GM19025 (cell line): ENCODE data around the gene NUP153.
"Not testable (repeated sequence)": the region's sequence is repeated elsewhere in the genome, so short reads cannot be mapped to it uniquely, and the experiment has no call there.

Experiments
- ATAC-seq: cut with Tn5 transposase; IDR thresholded peaks from one replicate; pipeline ENCODE4 v1.9.1; 2021; ENCODE audit warnings: mild to moderate bottlenecking, low read depth, moderate library complexity; ENCODE audit not compliant: unreplicated experiment

NUP153 gene

DNA sequence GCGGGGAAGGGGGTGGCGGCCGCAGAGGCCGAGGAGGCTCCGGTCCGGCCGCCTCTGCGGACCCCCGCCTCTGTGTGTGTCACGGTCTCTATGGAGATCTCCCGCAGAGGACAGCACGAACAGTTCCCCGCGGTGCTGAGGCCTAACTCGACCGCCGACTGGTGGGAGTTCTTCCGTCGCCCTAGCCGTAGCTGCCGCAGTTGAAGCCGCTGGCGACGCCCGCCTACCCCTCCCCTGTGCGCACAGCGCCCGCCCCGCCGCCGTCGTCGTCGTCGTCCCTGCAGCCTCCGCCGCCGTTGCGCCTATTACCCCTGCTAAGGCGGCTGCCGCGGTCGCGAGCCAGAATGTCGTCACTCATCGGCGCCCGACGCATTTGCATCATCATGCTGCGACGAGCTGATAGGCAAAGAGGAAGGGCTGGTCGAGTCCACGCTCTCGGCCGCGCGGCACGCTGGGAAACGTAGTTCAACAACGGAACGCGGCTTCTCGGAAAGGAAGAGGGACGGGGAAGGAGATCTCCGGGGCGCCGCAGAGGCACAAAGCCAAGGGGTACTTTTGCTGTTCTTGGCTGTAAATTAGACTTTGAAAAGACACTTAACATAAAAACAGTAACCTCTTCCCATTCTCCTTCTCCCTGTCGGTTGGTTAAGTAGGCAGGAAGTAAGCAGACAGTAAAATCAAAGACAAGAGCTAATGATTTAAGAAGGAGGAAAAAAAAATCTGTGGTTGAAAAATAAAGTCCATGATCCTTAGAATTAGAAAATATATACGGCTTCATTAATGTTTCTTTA, at the start of gene NUP153:
Gene NUP153, minus strand, starts transcription at position 346 of the 791 bp plus-strand sequence. CDS start 538 bp downstream, outside the sequence.
- peak; percentile 50 for ATAC-seq

DNA sequence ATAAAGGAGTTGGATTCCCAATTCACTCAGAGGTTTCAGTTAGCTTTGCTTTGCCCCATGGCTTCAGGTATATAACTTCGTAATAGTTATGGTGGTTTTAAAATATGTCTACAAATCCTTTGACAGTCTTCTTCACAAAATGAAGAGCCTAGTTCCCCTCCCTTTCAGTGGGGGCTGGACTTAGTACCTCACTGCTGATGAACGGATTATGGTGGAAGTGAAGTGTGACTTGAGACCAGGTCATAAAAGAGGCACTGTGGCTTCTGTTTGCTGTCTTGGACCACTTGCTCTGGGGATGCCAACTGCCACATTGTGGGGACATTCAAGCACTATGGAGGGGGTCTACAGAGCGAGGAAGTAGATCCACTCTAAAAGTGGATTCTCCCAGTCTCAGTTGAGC, 47.5 kb upstream of the NUP153 start:
- no peak for ATAC-seq

DNA sequence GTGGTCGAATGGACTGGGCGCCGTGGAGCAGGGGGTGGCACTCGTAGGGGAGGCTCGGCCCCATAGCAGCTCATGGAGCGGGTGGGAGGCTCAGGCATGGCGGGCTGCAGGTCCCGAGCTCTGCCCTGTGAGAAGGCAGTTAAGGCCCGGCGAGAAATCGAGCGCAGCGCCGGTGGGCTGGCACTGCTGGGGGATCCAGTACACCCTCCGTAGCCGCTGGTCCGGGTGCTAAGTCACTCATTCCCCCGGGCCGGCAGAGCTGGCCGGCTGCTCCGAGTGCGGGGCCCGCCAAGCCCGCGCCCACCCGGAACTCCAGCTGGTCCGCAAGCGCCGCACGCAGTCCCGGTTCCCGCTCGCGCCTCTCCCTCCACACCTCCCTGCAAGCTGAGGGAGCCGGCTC, 38.6 kb upstream of the NUP153 start:
- not testable (repeated sequence) for ATAC-seq

DNA sequence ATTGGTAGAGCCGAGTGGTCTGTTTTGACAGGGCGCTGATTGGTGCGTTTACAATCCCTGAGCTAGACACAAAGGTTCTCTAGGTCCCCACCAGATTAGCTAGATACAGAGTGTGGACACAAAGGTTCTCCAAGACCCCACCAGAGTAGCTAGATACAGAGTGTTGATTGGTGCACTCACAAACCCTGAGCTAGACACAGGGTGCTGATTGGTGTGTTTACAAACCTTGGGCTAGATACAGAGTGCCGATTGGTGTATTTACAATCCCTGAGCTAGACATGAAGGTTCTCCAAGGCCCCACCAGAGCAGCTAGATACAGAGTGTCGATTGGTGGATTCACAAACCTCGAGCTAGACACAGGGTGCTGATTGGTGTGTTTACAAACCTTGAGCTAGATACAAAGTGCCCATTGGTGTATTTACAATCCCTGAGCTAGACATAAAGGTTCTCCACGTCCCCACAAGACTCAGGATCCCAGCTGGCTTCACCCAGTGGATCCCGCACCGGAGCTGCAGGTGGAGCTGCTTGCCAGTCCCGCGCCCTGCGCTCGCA, 38.1 kb upstream of the NUP153 start:
- not testable (repeated sequence) for ATAC-seq

DNA sequence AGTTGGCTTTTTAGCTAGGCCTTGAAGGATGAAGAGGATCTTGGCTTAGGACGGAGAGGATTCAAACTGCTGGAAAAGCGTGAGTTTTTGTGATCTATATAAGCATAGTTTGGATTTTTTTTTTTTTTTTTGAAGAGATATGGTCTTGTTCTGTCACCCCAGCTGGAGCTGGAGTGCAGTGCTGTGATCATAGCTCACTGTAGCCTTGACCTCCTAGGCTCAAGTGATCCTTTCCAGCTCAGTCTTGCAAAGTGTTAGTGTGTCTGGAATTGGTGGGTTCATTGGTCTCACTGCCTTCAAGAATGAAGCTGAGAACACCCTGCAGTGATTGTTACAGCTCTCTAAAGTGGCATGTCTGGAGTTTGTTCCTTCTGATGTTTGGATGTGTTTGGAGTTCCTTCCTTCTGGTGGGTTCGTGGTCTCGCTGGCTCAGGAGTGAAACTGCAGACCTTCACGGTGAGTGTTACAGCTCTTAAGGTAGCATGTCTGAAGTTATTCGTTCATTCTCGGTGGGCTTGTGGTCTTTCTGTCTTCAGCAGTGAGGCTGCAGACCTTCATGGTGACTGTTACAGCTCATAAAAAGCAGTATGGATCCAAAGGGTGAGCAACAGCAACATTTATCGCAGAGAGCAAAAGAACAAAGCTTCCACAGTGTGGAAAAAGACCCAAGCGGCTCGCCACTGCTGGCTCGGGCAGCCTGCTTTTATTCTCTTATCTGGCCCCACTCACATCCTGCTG, 37.5 kb upstream of the NUP153 start:
- ATAC-seq: no peak

DNA sequence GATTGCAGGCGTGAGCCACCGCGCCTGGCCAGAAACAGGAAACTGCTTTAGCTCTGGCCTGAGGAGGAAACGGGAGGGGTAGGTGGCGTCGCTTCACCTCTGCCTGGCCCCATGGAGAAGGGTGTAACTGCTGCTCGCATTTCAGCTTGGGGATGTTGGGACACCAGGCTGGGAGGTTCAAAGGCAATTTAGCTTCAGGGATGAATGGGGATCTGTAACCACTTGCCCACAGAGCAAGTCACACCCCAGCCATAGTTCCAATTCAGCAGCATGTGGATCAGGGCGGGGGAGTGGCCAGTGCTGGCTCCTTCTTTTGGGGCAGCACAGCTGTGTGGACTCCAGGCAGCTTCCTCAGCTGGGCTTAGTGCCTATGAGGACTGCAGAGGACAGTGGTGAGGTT, 34.8 kb upstream of the NUP153 start:
- ATAC-seq: no peak

DNA sequence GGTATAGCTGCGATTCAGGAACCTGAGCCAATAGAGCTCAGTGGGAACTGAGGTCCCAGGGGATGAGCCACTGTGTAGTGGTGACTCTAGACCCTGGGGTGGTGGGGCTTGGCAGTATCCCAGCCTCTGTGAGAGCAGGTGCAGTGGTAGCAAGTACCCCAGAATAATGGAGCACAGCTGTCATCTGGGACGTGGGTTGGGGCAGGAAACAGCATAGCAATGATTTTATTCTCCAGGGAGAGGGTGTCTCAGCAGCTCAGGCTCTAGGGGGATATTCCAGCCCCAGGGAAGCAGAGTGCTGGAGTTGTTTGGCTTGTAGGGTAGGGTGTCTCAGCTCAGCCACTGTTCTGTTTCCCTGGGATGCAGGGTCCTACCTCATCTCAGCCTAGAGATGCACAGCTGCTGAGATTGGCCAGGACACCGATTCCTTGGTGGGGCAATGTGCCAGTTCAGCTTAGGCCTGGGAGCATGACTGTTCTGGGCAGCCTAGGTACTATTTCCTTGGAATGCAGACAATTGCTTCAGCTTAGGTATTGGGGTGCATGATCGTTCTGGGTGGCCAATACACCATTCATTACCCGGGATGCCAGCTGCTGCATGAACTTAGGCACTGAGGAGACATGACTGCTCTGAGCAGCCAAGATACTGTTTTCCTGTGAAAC, 34.0 kb upstream of the NUP153 start:
- no peak for ATAC-seq

DNA sequence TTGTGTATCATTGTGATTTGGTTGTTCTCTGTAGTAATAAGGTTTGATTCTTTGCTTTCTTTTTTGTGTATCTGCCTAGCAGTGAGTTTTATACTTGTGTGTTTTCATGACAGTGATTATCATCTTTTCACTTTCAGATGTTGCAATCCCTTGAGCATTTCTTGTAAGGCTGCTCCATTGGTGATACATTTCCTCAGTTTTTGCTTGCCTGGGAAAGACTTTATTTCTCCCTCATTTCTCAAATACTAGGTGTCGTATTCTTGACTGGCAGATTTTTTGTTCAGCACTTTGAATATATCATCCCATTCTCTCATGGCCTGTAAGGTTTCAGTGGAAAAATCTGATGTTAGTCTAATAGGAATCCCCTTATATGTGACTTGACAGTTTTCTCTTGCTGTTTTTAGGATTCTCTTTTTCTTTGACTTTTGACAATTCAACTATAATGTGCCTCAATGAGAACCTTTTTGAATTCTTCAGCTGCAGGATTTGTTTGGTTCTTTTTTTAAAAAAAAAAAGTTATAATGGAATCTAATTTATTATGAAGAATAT, 31.1 kb upstream of the NUP153 start:
- no peak for ATAC-seq

DNA sequence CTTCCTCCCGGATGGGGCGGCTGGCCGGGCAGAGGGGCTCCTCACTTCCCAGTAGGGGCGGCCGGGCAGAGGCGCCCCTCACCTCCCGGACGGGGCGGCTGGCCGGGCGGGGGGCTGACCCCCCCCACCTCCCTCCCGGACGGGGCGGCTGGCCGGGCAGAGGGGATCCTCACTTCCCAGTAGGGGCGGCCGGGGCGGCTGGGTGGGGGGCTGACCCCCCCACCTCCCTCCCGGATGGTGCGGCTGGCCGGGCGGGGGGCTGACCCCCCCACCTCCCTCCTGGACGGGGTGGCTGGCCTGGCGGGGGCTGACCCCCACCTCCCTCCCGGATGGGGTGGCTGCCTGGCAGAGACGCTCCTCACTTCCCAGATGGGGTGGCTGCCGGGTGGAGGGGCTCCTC, 28.6 kb upstream of the NUP153 start:
- not testable (repeated sequence) for ATAC-seq

DNA sequence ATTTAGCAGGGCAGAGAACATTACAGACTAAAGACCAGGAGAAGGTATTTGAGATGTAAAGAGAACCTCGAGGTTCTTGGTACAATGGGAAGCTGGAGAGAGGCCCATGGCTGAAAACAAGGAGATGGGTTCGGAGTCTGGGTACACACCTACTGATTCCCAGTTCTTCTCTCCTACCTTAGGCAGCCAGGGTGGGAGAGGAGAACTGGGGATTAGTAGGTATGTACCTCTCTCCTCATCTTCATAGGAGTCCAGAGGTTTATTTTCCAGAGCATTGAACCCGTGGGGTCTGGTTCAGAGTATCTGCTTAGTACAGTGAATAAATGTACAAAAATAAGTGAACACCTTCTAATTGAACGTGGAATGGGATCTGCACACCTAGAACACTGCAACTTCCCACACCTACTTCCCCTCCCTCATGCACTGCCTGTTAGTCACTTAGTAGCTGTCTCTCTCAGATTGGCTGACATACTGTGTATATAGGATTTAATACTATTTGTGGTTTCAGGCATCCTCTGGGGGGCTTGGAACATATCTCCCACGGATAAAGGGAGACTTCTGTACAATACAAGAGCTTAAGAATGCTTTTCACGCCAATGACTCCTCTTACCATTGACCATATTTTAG, 23.5 kb upstream of the NUP153 start:
- no peak for ATAC-seq

DNA sequence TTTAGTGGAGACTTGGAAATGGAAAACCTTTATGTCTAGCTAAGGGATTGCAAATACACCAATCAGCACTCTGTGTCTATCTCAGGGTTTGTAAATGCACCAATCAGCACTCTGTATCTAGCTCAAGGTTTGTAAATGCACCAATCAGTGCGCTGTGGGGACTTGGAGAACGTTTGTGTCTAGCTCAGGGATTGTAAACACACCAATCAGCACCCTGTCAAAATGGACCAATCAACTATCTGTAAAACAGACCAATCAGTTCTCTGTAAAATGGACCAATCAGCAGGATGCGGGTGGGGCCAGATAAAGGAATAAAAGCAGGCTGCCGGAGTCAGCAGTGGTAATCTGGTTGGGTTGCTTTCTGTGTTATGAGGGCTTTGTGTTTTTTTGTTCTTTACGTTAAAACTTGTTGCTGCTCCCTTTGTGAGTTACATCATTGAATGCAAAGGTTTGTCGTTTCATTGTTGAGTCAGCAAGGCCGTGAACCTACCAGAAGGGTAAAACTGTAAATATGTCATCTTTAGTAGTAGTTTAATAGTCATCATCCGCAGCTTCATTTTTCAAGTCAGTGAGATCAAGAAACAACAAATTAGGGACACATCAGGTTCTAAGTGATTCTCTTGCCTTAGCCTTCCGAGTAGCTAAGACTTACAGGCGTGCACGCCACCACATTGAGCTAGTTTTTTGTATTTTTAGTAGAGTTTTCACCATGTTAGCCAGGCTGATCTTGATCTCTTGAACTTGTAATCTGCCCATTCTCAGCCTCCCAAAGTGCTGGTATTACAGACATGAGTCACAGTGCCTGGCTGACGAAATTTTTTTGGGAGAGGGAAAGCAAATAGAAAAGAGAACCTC, 22.7 kb upstream of the NUP153 start:
- ATAC-seq: no peak

DNA sequence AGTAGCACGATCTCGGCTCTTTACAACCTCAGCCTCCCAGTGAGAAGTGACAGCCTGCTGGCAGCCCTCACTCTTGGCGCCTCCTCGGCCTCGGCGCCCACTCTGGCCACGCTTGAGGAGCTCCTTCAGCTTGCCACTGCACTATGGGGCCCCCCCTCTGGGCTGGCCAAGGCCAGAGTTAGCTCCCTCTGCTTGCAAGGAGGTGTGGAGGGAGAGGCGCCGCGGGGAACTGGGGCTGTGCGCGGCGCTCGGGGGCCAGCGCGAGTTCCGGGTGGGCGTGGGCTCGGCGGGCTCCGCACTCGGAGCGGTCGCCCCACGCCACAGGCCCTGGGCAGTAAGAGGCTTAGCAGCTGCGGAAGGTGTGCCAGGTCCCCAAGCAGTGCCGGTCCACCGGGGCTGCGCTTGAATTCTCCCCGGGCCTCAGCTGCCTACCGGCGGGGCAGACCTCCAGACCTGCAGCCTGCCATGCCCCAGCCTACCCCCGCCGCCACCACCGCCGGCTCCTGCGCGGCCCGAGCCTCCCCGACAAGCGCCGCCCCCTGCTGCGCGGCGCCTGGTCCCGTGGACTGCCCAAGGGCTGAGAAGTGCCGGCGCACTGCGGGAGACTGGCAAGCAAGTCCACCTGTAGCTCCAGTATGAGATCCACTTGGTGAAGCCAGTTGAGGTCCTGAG, 22.0 kb upstream of the NUP153 start:
- ATAC-seq: no peak

DNA sequence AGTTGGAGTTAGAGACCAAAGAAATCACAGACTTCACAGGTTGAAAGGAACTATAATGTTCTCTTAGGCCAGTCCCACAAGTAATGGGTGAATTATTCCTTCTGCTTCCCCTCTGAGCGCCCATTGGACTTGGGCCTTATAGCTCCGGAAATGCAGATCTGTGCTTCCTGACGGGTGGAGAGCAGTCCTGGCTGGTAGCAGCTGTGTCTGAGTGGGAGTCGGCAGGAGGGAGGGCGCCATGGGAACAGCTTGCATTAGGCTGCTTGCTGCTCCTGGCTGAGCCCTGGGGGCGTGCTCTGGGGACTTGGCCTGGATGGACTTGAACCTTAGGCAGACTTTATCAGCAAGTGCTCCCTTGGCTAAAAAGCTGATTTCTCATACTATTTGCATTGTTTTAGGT, 18.4 kb upstream of the NUP153 start:
- ATAC-seq: no peak

DNA sequence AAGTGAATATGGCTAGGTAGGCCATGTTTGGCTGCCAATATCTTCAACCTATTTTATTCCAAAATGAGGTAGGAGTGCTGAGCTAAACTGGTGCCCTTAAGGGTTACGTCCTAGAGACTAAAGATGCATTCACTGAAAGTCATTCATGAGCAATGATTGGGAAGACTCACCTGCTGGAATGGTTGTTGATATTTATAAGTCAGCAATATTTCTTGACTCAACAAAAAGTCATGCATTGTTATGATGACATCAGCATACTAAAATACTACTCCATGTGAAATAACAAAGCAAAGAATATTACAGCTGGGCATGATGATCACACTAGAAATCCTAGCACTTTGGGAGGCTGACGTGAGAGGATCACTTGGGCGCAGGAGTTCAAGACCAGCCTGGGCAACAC, 17.6 kb upstream of the NUP153 start:
- no peak for ATAC-seq

DNA sequence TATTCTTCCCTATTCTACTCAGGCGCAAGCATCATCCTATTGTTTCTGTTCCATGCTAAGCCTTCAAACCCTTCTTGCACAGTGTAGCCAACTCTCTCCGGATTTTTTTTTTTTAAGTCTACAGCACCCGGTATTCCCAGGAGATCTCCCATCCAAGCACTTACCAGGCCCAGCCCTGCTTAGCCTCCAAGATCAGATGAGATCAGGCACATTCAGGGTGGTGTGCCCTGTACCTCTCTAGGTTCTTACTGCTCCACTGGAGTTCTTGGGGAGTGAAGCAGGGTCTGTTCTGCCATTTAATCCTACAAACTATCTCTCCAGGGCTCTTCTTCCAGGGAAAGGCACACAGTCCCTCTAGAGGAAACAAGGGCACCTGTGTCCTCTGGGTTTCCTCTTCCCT, 14.9 kb upstream of the NUP153 start:
- ATAC-seq: no peak

DNA sequence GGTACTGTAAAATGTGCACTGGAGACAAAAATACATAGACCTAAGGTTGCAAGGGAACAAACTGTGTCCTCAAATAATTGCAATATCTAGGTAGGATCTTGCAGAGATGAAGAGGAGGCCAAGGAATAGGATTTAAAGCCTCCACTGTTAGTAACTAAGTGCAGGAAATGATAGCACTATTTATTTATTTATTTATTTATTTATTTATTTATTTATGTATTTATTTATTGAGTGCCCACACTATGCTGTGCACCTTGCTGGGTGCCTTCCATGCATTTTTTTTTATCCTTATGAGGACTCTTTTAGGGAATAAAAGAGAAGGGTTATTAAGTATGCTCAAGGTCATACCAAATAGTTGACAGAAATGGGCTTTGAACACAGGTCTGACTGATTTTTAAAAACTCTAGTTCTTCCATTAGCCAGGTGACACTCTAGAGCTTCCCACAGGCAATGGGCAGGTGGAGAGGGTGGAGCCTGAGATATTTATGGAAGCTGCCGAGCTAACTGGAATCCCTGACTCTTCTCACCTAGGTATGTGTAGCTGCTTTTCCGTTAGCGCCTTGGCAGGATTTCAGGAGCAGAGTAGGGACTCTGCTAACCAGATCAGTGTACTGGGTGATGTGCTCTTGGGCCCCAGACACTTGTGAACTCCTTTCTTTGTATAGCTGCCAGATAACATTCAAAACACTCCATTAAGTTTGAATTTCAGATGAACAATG, 12.8 kb upstream of the NUP153 start:
- no peak for ATAC-seq

DNA sequence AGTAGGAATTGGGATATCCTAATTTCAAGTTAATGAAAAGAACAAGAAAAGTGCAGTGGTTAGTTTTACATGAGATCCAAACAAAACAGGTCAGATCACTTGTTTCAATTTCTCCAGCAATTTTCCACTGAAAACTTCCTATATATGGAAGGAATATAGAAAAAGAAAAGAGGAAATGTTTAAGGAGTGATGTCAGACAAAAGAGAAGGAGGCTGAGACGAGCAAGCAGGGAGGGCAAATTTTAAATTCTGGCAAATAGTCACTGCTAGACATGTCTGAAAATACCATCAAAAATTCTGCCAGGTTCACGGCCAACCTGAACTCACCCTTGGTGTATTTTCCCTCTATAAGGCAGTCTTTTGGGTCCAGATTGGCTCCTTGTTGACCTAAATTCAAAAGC, 9.5 kb upstream of the NUP153 start:
- ATAC-seq: no peak
